Neural cell (in vitro differentiated cells): ENCODE measurements around the gene DPF3. TPM values are rescaled to one million over a fixed set of nuclear protein-coding genes. Genes with fewer than 3 reads are reported as not detected.

ENCODE experiments used
- H2AFZ ChIP-seq: fragments of 200-600, 300-800 bp; sonication (generic), shearing (Covaris generic); 2 replicates; pipeline ENCODE4 v1.6.0; 2014; ENCODE audit warnings: low read depth, mild to moderate bottlenecking, antibody characterized with exemption, low read length, moderate library complexity
- H3F3A ChIP-seq: fragments of 200-600 bp; shearing (Covaris generic); 2 replicates; pipeline ENCODE4 v1.6.1; 2016; ENCODE audit warnings: mild to moderate bottlenecking, moderate library complexity, mixed read lengths, antibody characterized with exemption, low read length; ENCODE audit not compliant: insufficient read depth, poor library complexity, severe bottlenecking
- H3K27ac ChIP-seq: fragments of 200-600, 300-800 bp; sonication (generic), shearing (Covaris generic); 2 replicates; pipeline ENCODE4 v1.5.1; 2014; ENCODE audit warnings: mild to moderate bottlenecking, low read length, moderate library complexity
- H3K27me3 ChIP-seq: fragments of 300-800, 200-600 bp; sonication (generic), shearing (Covaris generic); 2 replicates; pipeline ENCODE4 v1.6.0; 2014; ENCODE audit warnings: mild to moderate bottlenecking, low read depth, low read length, moderate library complexity; ENCODE audit not compliant: insufficient read depth
- H3K36me3 ChIP-seq: fragments of 300-800, 200-600 bp; sonication (generic), shearing (Covaris generic); 2 replicates; pipeline ENCODE4 v1.5.1; 2014; ENCODE audit warnings: mild to moderate bottlenecking, antibody characterized with exemption, low read length, moderate library complexity; ENCODE audit not compliant: insufficient read depth
- H3K4me2 ChIP-seq: fragments of 300-800, 200-600 bp; sonication (generic), shearing (Covaris generic); 2 replicates; pipeline ENCODE4 v1.6.0; 2014; ENCODE audit warnings: mild to moderate bottlenecking, low read length
- H3K4me3 ChIP-seq: fragments of 300-800, 200-600 bp; sonication (generic), shearing (Covaris generic); 2 replicates; pipeline ENCODE4 v1.5.1; 2014; ENCODE audit warnings: mild to moderate bottlenecking, low read length, moderate library complexity
- H3K79me2 ChIP-seq: fragments of 200-600 bp; shearing (Covaris generic); replicated peaks from 2 replicates; pipeline ENCODE4 v1.6.0; 2014; ENCODE audit warnings: mild to moderate bottlenecking, low read length, moderate library complexity; ENCODE audit not compliant: insufficient read depth
- H3K9ac ChIP-seq: fragments of 300-800, 200-600 bp; sonication (generic), shearing (Covaris generic); 2 replicates; pipeline ENCODE4 v1.6.1; 2016; ENCODE audit warnings: mild to moderate bottlenecking, low read length, mixed read lengths
- H3K9me2 ChIP-seq: fragments of 200-600 bp; shearing (Covaris generic); 2 replicates; pipeline ENCODE4 v1.6.1; 2016; ENCODE audit warnings: mild to moderate bottlenecking, low read length, mixed read lengths; ENCODE audit not compliant: insufficient read depth
- H3K9me3 ChIP-seq: fragments of 200-600, 300-800 bp; sonication (generic), shearing (Covaris generic); 2 replicates; pipeline ENCODE4 v1.6.1; 2016; ENCODE audit warnings: mild to moderate bottlenecking, mixed run types, low read length, moderate library complexity, mixed read lengths
- H4K20me1 ChIP-seq: fragments of 200-600 bp; shearing (Covaris generic); 2 replicates; pipeline ENCODE4 v1.6.1; 2016; ENCODE audit warnings: mild to moderate bottlenecking, mixed run types; ENCODE audit not compliant: insufficient read depth
- EP300 ChIP-seq: fragments of 450-650 bp; conservative IDR thresholded peaks from 2 replicates; pipeline ENCODE4 v1.6.1; 2014; ENCODE audit warnings: antibody characterized with exemption, mild to moderate bottlenecking, moderate library complexity; ENCODE audit not compliant: poor library complexity, severe bottlenecking
- EZH2 ChIP-seq: fragments of 200-600, 300-800 bp; shearing (Covaris generic), sonication (generic); IDR thresholded peaks from 2 replicates; pipeline ENCODE4 v1.6.1; 2014; ENCODE audit warnings: antibody characterized with exemption, low read length, borderline replicate concordance, mild to moderate bottlenecking; ENCODE audit not compliant: insufficient read depth, poor library complexity, severe bottlenecking
- MXI1 ChIP-seq: fragments of 450-650 bp; conservative IDR thresholded peaks from 2 replicates; pipeline ENCODE4 v1.6.1; 2014; ENCODE audit warnings: antibody characterized with exemption, mild to moderate bottlenecking; ENCODE audit not compliant: poor library complexity, severe bottlenecking
- POLR2AphosphoS5 ChIP-seq: IDR thresholded peaks from 2 replicates; pipeline ENCODE4 v1.6.1; 2012
- REST ChIP-seq: IDR thresholded peaks from 2 replicates; pipeline ENCODE4 v1.6.1; 2012; ENCODE audit warnings: borderline replicate concordance
- SMC3 ChIP-seq: fragments of 450-650 bp; conservative IDR thresholded peaks from 2 replicates; pipeline ENCODE4 v1.6.1; 2014; ENCODE audit warnings: antibody characterized with exemption, mild to moderate bottlenecking, moderate library complexity; ENCODE audit not compliant: poor library complexity
- TAF1 ChIP-seq: IDR thresholded peaks from 2 replicates; pipeline ENCODE4 v1.6.1; 2012; ENCODE audit warnings: low read depth
- polyA plus RNA-seq: library from polyadenylated mRNA; depleted of rRNA; stranded (reverse); fragments of >200 nt; gene quantifications from 2 replicates; pipeline ENCODE4 v1.2.3, GENCODE V29; 2014

Gene DPF3
- polyA plus RNA-seq, 1 donor from 2014 or later, result 2.9 TPM

- H2AFZ ChIP-seq, result no peak overlapping the region
- no peak overlapping the region for H3K27ac ChIP-seq
- H3K36me3 ChIP-seq, result no peaks in the 10 kb centered on the region
- H3K4me2 ChIP-seq, result no peak overlapping the region
- no peaks in the 10 kb centered on the region for H3F3A ChIP-seq
- no peak overlapping the region for H3K9ac ChIP-seq
- H3K4me3 ChIP-seq, result no peak overlapping the region
- H4K20me1 ChIP-seq, result no peaks in the 10 kb centered on the region
- no peaks in the 10 kb centered on the region for H3K9me2 ChIP-seq
- H3K9me3 ChIP-seq, result no peaks in the 10 kb centered on the region
- TF ChIP-seq TAF1 (no peak), REST (no peak), EP300 (no peak), POLR2AphosphoS5 (no peak), SMC3 (no peak), EZH2 (no peak), MXI1 (no peak)
- no peaks in the 10 kb centered on the region for H3K27me3 ChIP-seq
- no peaks in the 10 kb centered on the region for H3K79me2 ChIP-seq
Measured at GRCh38 chr14:72603639-72604038, 290.3 kb downstream of the DPF3 start.

GRCh38 chr14:72600551-72601330 lies 293.2 kb downstream of the DPF3 start:
- Histone ChIP-seq H3K27ac (no peak overlapping the region), H2AFZ (no peak overlapping the region), H4K20me1 (no peaks in the 10 kb centered on the region), H3K9me3 (no peaks in the 10 kb centered on the region), H3F3A (no peaks in the 10 kb centered on the region), H3K4me3 (no peak overlapping the region), H3K9me2 (no peaks in the 10 kb centered on the region), H3K79me2 (no peaks in the 10 kb centered on the region), H3K4me2 (no peak overlapping the region), H3K9ac (no peak overlapping the region), H3K36me3 (no peaks in the 10 kb centered on the region), H3K27me3 (no peaks in the 10 kb centered on the region)
- TF ChIP-seq EP300, result no peak
- TF ChIP-seq POLR2AphosphoS5, result no peak
- TF ChIP-seq EZH2, result no peak
- TF ChIP-seq SMC3, result no peak
- TF ChIP-seq TAF1, result no peak
- TF ChIP-seq REST, result no peak
